Measurements from ENCODE around the gene AEBP2. TPM values are rescaled to one million over a fixed set of nuclear protein-coding genes. Genes with fewer than 3 reads are reported as not detected.
"Not testable (repeated sequence)": the region's sequence is repeated elsewhere in the genome, so short reads cannot be mapped to it uniquely, and the experiment has no call there.

Gene AEBP2, protein sequence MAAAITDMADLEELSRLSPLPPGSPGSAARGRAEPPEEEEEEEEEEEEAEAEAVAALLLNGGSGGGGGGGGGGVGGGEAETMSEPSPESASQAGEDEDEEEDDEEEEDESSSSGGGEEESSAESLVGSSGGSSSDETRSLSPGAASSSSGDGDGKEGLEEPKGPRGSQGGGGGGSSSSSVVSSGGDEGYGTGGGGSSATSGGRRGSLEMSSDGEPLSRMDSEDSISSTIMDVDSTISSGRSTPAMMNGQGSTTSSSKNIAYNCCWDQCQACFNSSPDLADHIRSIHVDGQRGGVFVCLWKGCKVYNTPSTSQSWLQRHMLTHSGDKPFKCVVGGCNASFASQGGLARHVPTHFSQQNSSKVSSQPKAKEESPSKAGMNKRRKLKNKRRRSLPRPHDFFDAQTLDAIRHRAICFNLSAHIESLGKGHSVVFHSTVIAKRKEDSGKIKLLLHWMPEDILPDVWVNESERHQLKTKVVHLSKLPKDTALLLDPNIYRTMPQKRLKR
- 17.7 TPM for polyA plus RNA-seq (2012; ENCODE audit: low read depth, missing spikeins)

DNA sequence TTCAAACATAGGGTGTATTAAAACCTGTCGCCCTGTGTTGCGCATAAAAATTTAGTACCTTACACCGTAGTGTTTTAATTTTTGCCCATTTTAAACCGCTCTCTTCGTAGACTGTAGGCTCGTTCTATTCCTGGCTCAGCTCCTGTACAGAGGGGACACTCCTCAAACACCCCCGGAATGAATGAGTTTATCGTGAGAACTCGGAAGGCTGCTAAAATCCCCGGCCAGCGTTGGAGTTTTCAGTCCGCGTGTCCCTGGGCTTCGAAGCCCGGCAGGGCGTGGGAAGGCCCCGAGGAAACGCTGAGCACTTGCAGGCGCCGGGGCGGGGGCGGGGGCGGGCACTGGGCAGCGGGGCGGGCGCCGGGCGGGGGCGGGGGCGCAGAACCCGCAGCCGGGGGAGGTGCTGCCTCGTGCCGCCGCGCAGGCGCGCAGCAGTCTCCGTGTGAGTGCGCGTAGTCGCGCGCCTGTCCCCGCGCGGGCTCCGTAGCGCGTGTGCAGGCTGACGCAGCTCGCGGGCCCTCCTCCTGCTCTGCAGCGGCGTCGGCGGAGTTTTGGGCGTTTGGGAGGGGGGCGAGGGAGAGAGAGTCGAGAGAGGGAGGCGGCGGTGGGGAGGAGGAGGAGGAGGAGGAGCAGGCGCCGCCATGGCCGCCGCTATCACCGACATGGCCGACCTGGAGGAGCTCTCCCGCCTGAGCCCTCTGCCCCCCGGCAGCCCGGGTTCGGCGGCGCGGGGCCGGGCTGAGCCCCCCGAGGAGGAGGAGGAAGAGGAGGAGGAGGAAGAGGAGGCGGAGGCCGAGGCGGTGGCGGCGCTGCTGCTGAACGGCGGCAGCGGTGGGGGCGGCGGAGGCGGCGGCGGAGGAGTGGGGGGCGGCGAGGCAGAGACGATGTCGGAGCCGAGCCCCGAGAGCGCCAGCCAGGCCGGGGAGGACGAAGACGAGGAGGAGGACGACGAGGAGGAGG, at the start of gene AEBP2:
AEBP2 (plus strand) TSS at position 434 of the 960 bp plus-strand sequence; CDS start at position 642, 208 bp downstream.
- TF ChIP-seq TAF1 (IDR thresholded peaks at IDR 0.05; ENCODE audit: low read depth, low read length) (peak; percentile 50), POLR2A (IDR thresholded peaks at IDR 0.05; ENCODE audit: low read depth, low read length) (peak; percentile 32; the same call in 1 of the 2 replicates), PAX5 (IDR thresholded peaks at IDR 0.05; ENCODE audit: insufficient read depth, low read length, severe bottlenecking) (peak; percentile 36), POU2F2 (IDR thresholded peaks at IDR 0.05; ENCODE audit: low read depth, low read length) (no peak), SPI1 (IDR thresholded peaks at IDR 0.05; ENCODE audit: low read depth, low read length) (no peak), POLR2AphosphoS5 (IDR thresholded peaks at IDR 0.05; ENCODE audit: low read depth, low read length) (no peak)
- FAIRE-seq = peak; percentile 99
- DNase-seq (ENCODE audit: insufficient read length, low spot score) = peak; percentile 83

DNA sequence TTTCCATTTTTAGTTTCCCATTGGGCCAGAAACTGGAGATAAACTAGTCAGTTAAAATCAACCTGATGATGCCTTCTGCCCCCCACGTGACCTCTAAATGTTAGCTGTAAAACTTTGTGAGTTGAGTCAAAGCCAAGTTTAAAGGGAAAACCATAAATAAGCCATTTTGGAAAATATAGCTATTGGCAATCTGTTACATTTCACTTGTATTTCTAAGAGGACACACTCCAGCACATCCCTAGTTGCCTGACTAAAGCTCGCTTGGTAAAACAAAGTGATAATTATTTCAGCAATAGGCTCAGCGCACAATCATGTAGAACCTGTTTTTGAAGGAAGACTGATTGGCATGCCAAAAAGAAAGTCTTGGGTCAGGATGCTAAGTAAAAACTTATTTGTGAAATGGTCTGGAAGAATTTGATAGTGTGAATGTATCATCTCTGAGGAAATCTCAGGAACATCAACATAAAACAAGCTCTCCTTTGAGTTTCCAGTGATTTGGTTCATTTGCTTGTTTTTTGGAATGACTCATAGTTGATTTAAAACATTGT, 49.2 kb upstream of the AEBP2 start:
- FAIRE-seq = no peak
- DNase-seq (ENCODE audit: insufficient read length, low spot score) = no peak

DNA sequence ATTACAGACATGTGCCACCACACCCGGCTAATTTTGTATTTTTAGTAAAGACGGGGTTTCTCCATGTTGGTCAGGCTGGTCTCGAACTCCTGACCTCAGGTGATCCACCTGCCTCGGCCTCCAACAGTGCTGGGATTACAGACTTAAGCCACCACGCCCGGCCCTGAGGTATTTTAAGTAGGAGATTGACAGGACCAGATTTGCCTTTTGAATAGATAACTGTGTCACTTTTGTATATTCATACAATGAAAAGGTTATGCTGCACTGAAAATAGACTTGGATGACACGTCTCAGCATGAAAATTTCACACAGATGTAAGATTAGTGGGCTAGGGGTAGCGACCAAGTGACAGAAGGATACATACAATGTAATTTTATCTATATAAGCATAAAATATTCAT, 46.6 kb upstream of the AEBP2 start:
- DNase-seq (ENCODE audit: insufficient read length, low spot score); FAIRE-seq: not testable (repeated sequence)

More for the DNA sequence above, 49.2 kb upstream of the AEBP2 start:
- TF ChIP-seq PAX5 (IDR thresholded peaks at IDR 0.05; ENCODE audit: insufficient read depth, low read length, severe bottlenecking) (no peak), POLR2A (IDR thresholded peaks at IDR 0.05; ENCODE audit: low read depth, low read length) (no peak), POU2F2 (IDR thresholded peaks at IDR 0.05; ENCODE audit: low read depth, low read length) (no peak), POLR2AphosphoS5 (IDR thresholded peaks at IDR 0.05; ENCODE audit: low read depth, low read length) (no peak), TAF1 (IDR thresholded peaks at IDR 0.05; ENCODE audit: low read depth, low read length) (no peak), SPI1 (IDR thresholded peaks at IDR 0.05; ENCODE audit: low read depth, low read length) (no peak)

DNA sequence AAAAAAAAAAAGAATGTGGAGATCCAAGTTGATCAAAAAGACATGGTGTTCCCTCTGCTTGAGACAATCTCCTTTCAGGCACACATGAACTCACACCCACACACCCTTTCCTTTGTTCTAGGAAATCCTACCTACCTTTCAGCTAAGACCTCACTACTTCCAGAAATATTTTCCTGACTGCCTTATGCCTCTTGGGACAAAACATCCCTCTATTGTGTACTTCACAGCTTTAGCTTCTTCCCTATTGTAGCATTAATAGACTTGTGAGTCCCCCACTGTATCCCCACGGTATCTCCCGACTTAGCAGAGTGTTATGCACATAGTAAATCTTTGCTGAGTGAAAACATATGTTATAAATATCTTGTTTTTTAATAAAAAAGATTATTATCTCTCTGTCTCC, 44.9 kb upstream of the AEBP2 start:
- DNase-seq (ENCODE audit: insufficient read length, low spot score) = no peak

DNA sequence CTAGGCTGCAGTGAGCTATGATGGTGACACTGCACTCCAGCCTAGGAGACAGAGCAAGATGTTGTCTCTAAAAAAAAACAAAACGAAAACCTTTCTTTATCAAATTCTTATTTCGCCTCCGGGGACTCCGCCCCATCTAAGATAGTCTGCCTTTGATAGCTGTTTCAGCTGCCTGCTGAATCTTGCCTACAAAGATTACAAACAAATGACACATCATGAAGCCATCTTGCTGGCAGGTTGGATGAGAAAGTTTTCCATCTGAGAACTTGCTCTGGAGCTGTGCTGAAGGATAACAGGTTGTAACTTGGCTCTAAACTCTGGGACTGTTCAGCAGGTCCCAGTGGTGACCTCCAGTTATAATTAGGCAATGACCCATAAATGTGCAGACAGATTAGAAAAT, 41.8 kb upstream of the AEBP2 start:
- no peak for TF ChIP-seq PAX5 (IDR thresholded peaks at IDR 0.05; ENCODE audit: insufficient read depth, low read length, severe bottlenecking)
- TF ChIP-seq POU2F2 (IDR thresholded peaks at IDR 0.05; ENCODE audit: low read depth, low read length) = no peak
- TF ChIP-seq TAF1 (IDR thresholded peaks at IDR 0.05; ENCODE audit: low read depth, low read length) = no peak
- TF ChIP-seq SPI1 (IDR thresholded peaks at IDR 0.05; ENCODE audit: low read depth, low read length) = no peak
- no peak for TF ChIP-seq POLR2AphosphoS5 (IDR thresholded peaks at IDR 0.05; ENCODE audit: low read depth, low read length)
- no peak for TF ChIP-seq POLR2A (IDR thresholded peaks at IDR 0.05; ENCODE audit: low read depth, low read length)
- FAIRE-seq (no peak), DNase-seq (ENCODE audit: insufficient read length, low spot score) (no peak)

More for the DNA sequence above, 44.9 kb upstream of the AEBP2 start:
- TF ChIP-seq SPI1 (IDR thresholded peaks at IDR 0.05; ENCODE audit: low read depth, low read length) = no peak
- no peak for TF ChIP-seq POLR2A (IDR thresholded peaks at IDR 0.05; ENCODE audit: low read depth, low read length)
- no peak for TF ChIP-seq POU2F2 (IDR thresholded peaks at IDR 0.05; ENCODE audit: low read depth, low read length)
- TF ChIP-seq TAF1 (IDR thresholded peaks at IDR 0.05; ENCODE audit: low read depth, low read length) = no peak
- no peak for FAIRE-seq

DNA sequence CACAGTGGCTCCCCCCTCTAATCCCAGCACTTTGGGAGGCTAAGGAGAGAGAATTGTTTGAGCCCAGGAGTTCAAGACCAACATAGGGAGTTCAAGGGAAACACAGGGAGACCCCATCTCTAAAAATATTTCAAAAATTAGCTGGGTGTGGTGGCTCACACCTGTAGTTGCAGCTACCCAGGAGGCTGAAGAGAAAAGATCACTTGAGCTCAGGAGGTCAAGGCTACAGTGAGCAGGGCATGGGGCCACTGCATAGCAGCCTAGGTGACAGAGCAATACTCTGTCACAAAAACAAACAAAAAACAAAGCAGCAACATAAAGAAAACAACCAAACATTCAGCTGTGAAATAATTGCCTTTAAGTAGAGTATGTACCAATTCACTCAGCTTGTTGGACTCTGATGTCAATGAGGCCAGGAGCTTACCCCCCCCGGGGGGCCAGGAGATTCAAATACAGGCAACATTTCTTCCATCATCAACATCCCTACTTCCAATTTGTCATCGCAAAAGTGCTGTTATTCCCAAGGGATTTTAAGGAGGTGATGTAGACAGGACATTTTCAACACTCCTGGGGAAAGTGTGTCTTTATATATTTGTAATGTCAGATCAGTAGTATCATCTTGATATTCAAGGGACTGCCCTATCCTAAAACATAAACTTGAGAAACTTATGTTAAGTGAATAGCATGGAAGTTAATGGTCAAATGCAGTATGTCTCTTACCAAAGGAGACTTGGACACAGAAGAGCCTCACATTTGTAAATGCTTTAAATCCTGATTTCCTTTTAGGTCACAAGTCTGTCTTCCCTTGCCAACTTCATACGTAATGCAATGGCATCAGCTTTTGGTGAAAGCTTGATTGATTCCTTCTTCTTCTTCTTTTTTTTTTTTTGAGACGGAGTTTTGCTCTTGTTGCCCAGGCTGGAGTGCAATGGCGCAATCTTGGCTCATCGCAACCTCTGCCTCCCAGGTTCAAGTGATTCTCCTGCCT, 40.6 kb upstream of the AEBP2 start:
- FAIRE-seq (no peak), DNase-seq (ENCODE audit: insufficient read length, low spot score) (no peak)

DNA sequence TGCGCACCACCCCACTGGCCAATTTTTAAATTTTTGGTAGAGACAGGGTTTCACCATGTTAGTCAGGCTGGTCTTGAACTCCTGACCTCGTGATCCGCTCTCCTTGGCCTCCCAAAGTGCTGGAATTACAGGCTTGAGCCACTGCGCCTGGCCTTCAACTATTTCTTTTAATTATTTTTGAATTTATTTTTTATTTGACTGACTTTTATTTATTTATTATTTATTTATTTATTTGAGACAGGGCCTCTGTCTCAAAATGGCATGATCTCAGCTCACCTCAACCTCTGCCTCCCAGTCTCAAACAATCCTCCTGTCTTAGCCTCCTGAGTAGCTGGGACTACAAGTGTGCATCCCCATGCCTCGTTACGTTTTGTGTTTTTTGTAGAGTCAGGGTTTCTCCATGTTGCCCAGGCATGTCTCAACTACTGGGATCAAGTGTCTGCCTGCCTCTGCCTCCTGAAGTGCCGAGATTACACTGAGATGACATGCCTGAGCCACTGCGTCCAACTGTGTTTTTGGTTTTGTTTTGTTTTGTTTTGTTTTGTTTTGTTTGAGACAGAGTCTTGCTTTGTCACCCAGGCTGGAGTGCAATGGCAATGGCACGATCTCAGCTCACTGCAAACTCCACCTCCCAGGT, 38.5 kb upstream of the AEBP2 start:
- FAIRE-seq; DNase-seq (ENCODE audit: insufficient read length, low spot score): not testable (repeated sequence)

More for the DNA sequence above, 40.6 kb upstream of the AEBP2 start:
- no peak for TF ChIP-seq POU2F2 (IDR thresholded peaks at IDR 0.05; ENCODE audit: low read depth, low read length)
- TF ChIP-seq POLR2AphosphoS5 (IDR thresholded peaks at IDR 0.05; ENCODE audit: low read depth, low read length) = no peak
- no peak for TF ChIP-seq PAX5 (IDR thresholded peaks at IDR 0.05; ENCODE audit: insufficient read depth, low read length, severe bottlenecking)
- TF ChIP-seq TAF1 (IDR thresholded peaks at IDR 0.05; ENCODE audit: low read depth, low read length) = no peak
- TF ChIP-seq SPI1 (IDR thresholded peaks at IDR 0.05; ENCODE audit: low read depth, low read length) = no peak
- no peak for TF ChIP-seq POLR2A (IDR thresholded peaks at IDR 0.05; ENCODE audit: low read depth, low read length)

DNA sequence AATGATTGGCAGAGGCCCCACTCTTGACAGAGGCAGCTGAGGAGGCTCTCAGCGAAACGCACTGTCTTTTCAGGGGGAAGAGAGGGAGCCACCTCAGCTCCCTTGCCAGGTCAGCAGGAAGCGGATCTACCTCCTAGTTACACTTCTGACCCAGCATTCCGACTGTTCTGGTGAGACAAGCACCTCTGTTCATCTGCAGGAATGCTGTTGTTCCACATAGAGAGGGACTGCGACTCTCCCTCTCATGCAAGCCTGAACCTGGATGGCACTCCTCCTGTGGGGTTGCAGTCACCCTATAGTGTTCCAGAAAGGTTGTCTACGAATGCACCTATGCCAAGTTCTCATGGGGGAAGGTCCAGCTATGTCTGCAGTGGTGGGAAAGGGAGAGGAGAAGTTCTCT, 37.1 kb upstream of the AEBP2 start:
- FAIRE-seq = no peak
- TF ChIP-seq POLR2AphosphoS5 (IDR thresholded peaks at IDR 0.05; ENCODE audit: low read depth, low read length) (no peak), SPI1 (IDR thresholded peaks at IDR 0.05; ENCODE audit: low read depth, low read length) (no peak), TAF1 (IDR thresholded peaks at IDR 0.05; ENCODE audit: low read depth, low read length) (no peak), POLR2A (IDR thresholded peaks at IDR 0.05; ENCODE audit: low read depth, low read length) (no peak), POU2F2 (IDR thresholded peaks at IDR 0.05; ENCODE audit: low read depth, low read length) (no peak), PAX5 (IDR thresholded peaks at IDR 0.05; ENCODE audit: insufficient read depth, low read length, severe bottlenecking) (no peak)
- DNase-seq (ENCODE audit: insufficient read length, low spot score) = no peak
